ENCODE data around the gene PLCG1.

DNA sequence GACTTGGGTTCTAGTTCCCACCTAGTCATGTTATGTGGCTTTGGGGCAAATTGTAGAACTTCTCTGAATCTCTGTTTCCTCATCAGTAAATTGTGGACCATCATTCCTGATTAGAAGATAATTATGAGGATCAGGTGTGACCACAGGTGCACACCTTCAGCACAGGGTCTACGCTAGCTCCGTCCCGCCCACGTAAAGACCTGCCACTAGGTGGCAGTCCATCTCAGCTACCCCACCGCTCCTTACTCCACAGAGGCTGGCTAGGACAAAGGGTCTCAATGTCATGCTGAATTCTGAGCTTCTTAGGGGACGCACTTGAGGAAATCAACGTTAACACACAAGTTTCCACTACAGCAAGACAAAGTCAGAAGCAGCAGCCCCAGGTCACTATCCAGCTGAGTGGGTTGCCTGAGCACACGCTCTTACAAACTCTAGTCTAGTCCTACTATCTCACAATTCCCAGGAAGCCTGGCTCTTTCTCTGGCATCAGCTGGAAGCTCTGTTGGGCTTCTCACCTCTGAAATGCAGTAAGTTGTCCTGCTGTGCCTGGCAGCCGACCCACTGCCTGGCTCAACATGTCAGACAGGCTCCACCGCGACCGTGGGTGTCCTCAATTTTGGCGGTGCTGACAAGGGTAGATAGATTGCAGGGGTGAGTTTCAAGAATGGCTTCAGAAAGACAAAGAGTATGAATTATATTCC, 2.0 kb upstream of the PLCG1 start:
- TF ChIP-seq, protein P1, sequence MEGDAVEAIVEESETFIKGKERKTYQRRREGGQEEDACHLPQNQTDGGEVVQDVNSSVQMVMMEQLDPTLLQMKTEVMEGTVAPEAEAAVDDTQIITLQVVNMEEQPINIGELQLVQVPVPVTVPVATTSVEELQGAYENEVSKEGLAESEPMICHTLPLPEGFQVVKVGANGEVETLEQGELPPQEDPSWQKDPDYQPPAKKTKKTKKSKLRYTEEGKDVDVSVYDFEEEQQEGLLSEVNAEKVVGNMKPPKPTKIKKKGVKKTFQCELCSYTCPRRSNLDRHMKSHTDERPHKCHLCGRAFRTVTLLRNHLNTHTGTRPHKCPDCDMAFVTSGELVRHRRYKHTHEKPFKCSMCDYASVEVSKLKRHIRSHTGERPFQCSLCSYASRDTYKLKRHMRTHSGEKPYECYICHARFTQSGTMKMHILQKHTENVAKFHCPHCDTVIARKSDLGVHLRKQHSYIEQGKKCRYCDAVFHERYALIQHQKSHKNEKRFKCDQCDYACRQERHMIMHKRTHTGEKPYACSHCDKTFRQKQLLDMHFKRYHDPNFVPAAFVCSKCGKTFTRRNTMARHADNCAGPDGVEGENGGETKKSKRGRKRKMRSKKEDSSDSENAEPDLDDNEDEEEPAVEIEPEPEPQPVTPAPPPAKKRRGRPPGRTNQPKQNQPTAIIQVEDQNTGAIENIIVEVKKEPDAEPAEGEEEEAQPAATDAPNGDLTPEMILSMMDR (IDR thresholded peaks at IDR 0.05 in 8 of 11, conservative IDR thresholded peaks at IDR 0.05 in 3 of 11): peak; percentile 64 to 86 (median 76)
- TF ChIP-seq POLR2AphosphoS5 (IDR thresholded peaks at IDR 0.05): no peak
- no peak for TF ChIP-seq POLR2A (IDR thresholded peaks at IDR 0.05)
